ENCODE data around the gene MSH5.
"Not testable (repeated sequence)": the region's sequence is repeated elsewhere in the genome, so short reads cannot be mapped to it uniquely, and the experiment has no call there.

MSH5 gene

DNA sequence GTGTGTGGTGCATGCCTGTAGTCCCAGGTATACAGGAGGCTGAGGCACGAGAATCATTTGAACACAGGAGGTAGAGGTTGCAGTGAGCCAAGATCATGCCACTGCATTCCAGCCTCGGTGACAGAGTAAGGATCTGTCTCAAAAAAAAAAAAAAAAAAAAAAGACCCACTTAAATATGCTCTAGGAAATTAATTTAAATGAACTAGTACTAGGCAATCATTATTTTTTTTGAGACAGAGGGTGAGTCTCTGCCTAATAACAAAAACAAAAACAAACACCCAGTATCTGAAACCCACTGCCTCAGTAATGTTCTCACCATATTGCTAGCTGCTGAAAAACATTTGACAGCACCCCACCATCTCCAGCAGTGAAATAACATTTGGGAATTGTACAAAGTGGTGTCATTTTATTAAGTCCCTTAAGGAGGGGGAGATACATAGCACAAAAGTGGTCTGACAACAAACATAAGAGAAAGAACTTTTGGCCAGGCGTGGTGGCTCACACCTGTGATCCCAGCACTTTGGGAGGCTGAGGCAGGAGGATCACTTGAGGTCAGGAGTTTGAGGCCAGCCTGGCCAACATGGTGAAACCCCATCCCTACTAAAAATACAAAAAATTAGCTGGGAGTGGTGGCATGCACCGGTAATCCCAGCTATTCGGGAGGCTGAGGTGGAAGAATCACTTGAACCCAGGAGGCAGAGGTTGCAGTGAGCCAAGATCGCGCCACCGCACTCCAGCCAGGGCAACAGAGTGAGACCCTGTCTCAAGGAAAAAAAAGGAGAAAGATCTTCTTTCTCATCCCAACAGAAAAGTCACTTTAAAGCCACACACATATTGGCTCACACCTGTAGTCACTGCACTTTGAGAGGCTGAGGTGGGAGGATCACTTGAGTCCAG, 61.5 kb downstream of the MSH5 start:
- DNase-seq (ENCODE audit: low read depth in 2 of 2): not testable (repeated sequence)

DNA sequence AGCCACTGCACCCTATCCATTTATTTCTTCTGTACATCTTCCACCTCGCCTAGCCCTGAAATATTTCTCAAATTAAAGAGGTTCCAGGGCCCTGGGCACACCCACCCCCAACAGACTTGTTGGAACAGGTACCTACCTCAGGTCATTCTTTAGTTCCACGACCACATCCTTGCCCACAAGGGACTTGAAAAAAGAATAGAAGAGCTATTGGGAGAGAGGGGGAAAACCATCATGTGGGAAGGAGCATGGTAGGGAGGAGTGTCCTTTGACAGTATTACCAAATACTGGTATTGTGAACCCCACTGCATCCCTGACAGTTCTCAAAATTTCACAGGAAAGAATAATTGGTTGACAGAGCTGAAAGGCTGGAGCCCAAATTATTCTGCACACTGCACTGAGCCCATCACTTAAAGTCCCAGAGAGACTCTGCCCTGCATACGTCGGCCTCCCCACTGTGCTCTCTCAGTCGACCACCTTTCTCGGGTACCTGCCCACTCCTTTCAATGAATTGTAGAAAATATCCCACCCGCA, 66.2 kb downstream of the MSH5 start:
- DNase-seq (ENCODE audit: low read depth in 2 of 2): no peak

- DNase-seq (ENCODE audit: low read depth in 2 of 2): peak; percentile 93 to 95
These were observed 66.9 kb downstream of the MSH5 start, which contains the start of gene LSM2 for GRCh38 chr6:31806470-31807272. TSS of gene LSM2 (minus strand) at chr6:31806966. CDS start at chr6:31806757, 209 bp downstream.

DNA sequence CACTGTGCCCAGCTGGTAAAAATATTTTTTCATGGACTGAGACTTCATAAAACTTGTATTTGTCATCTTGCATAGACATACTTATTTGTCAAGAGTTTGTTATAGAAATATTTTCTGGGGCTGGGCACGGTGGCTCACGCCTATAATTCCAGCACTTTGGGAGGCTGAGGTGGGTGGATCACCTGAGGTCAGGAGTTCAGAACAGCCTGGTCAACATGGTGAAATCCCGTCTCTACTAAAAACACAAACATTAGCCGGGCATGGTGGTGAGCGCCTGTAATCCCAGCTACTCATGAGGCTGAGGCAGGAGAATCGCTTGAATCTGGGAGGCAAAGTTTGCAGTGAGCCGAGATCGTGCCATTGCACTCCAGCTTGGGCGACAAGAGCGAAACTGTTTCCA, 68.8 kb downstream of the MSH5 start:
- not testable (repeated sequence) for DNase-seq (ENCODE audit: low read depth in 2 of 2)

DNA sequence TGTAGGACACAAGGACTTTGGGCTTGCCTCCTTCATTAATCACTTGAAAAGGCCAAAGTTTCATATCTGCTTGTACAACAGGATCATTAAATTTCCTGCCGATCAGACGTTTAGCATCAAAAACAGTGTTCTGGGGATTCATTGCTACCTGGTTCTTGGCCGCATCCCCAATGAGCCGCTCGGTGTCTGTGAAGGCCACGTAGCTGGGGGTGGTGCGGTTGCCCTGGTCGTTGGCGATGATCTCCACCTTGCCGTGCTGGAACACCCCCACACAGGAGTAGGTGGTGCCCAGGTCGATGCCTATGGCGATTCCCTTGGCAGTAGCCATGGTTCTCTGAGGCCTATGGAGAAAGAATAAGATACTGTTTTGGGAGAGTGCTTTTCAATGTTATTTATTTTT, 71.8 kb downstream of the MSH5 start:
- no peak for DNase-seq (ENCODE audit: low read depth in 2 of 2)

Measured in activated CD8-positive, alpha-beta memory T cell treated with anti-CD3 and anti-CD28 coated beads for 4 hours (primary cell).